Suprapubic skin (tissue), 3 donors: ENCODE measurements around the gene RAP1GAP.

Source experiments
- EP300 ChIP-seq: sonication (generic); formaldehyde crosslinking; IDR thresholded peaks from one replicate; pipeline ENCODE4 v1.6.1; 2017; ENCODE audit warnings: antibody characterized with exemption
- POLR2A ChIP-seq, 2 donors: fragments of 450-650 bp; IDR thresholded peaks; one replicate each; pipeline ENCODE4 v1.6.1; 2017; ENCODE audit warnings: antibody characterized with exemption in 2 of 2, mild to moderate bottlenecking in 2 of 2, moderate library complexity in 2 of 2
- TF ChIP-seq, protein P1 (sequence below), 2 donors: fragments of 200-600 bp in 1 of 2; fragments of 450-650 bp in 1 of 2; sonication (generic) in 1 of 2; IDR thresholded peaks; one replicate each; pipeline ENCODE4 v1.5.1; 2016 to 2019; ENCODE audit warnings: antibody characterized with exemption in 2 of 2, mild to moderate bottlenecking in 1 of 2, moderate library complexity in 1 of 2

DNA sequence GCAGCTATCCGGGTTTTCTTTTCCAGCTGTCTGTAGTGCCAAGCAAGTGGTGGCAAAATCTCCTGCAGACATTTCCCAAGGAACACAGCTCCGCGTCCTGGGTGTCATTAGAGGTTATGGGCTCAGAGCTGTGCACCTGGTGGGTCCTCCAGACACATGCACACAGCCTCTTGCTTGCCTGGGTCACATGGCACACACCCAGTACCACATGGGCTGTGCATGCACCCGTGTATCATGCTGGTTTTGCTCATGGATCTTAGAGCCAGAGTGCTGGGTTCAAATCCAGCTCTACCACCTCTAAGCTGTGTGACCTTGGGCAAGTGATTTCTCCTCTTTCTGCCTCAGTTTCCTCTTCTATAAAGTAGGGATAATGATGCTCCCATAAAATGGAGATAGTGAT, 98.3 kb downstream of the RAP1GAP start:
- TF ChIP-seq, protein P1, sequence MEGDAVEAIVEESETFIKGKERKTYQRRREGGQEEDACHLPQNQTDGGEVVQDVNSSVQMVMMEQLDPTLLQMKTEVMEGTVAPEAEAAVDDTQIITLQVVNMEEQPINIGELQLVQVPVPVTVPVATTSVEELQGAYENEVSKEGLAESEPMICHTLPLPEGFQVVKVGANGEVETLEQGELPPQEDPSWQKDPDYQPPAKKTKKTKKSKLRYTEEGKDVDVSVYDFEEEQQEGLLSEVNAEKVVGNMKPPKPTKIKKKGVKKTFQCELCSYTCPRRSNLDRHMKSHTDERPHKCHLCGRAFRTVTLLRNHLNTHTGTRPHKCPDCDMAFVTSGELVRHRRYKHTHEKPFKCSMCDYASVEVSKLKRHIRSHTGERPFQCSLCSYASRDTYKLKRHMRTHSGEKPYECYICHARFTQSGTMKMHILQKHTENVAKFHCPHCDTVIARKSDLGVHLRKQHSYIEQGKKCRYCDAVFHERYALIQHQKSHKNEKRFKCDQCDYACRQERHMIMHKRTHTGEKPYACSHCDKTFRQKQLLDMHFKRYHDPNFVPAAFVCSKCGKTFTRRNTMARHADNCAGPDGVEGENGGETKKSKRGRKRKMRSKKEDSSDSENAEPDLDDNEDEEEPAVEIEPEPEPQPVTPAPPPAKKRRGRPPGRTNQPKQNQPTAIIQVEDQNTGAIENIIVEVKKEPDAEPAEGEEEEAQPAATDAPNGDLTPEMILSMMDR (IDR thresholded peaks at IDR 0.05), result no peak
- TF ChIP-seq POLR2A (IDR thresholded peaks at IDR 0.05) (no peak), EP300 (no peak)
